Retinal pigment epithelial cell (primary cell): Measurements from ENCODE around the gene YTHDC1.

Source experiments
- DNase-seq: peaks from one replicate; pipeline ENCODE4 v3.0.0-alpha.2; 2010; ENCODE audit warnings: low read depth
- H3K4me3 ChIP-seq: 2 replicates; pipeline ENCODE4 v1.5.1; 2011; ENCODE audit warnings: mild to moderate bottlenecking, low read length, control low read depth, moderate library complexity
- TF ChIP-seq, protein P1 (sequence below): conservative IDR thresholded peaks from 2 replicates; pipeline ENCODE4 v1.5.1; 2011; ENCODE audit warnings: low read depth, low read length, control low read depth, inconsistent platforms

The YTHDC1 gene

DNA sequence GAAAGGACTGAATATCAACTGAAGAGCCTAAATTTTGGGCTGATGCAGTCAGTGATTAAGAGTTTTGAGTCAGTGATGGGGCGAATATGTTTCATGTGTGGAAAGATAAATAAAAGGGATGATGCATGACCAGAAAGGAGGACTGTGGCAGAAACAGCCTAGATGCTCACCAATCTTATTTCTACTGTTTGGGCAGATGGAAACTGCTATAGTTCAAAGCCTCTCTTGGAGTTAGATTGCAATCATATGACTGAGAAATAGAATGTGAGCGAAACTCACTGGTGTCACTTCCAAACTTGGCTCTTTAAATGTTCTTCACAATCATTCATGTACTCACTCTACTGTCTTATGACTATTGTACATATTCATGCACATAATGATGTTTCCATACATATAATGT, 35.4 kb upstream of the YTHDC1 start:
- no peak overlapping the region for H3K4me3 ChIP-seq
- TF ChIP-seq, protein P1, sequence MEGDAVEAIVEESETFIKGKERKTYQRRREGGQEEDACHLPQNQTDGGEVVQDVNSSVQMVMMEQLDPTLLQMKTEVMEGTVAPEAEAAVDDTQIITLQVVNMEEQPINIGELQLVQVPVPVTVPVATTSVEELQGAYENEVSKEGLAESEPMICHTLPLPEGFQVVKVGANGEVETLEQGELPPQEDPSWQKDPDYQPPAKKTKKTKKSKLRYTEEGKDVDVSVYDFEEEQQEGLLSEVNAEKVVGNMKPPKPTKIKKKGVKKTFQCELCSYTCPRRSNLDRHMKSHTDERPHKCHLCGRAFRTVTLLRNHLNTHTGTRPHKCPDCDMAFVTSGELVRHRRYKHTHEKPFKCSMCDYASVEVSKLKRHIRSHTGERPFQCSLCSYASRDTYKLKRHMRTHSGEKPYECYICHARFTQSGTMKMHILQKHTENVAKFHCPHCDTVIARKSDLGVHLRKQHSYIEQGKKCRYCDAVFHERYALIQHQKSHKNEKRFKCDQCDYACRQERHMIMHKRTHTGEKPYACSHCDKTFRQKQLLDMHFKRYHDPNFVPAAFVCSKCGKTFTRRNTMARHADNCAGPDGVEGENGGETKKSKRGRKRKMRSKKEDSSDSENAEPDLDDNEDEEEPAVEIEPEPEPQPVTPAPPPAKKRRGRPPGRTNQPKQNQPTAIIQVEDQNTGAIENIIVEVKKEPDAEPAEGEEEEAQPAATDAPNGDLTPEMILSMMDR = no peak
- DNase-seq = no peak

DNA sequence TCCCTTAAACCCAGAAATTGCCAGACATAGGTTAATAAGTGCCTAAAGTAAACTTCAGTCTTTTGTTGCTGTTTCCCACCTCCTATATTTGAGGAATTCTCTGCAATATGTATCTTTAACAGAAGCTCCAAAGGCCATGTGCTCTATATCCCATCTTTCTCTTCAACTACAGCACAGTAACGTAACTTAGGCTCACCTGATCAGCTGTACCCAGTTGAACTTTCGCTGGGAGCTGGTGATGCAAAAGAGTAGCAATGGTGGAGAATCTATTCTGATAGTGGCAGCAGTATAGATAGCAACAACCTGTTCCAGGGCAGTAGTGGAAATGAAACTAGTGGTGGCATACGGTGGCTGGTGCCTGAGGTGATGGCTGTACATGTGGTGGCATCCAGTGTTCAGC, 33.2 kb upstream of the YTHDC1 start:
- TF ChIP-seq, protein P1 = no peak
- no peak for DNase-seq
- H3K4me3 ChIP-seq = no peak overlapping the region

DNA sequence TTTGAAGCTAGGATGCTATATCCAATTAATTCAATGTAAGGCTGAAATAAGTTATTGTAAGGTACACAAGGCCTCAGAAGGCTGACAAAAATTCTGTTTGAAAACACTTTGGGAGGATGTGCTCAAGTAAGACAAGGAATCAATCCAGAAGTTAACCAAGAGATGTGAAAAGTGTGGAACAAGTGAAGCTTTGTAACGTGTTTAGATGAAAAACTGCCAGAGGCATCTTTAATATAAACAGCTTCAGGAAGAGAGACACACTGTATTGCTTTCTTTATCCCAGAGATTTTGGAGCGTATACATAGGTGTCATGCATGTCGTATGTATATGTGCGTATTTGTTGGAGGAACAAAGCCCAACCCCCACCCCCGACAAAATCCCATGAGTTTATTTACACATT, 28.3 kb upstream of the YTHDC1 start:
- TF ChIP-seq, protein P1 = no peak
- no peak overlapping the region for H3K4me3 ChIP-seq
- DNase-seq = no peak

DNA sequence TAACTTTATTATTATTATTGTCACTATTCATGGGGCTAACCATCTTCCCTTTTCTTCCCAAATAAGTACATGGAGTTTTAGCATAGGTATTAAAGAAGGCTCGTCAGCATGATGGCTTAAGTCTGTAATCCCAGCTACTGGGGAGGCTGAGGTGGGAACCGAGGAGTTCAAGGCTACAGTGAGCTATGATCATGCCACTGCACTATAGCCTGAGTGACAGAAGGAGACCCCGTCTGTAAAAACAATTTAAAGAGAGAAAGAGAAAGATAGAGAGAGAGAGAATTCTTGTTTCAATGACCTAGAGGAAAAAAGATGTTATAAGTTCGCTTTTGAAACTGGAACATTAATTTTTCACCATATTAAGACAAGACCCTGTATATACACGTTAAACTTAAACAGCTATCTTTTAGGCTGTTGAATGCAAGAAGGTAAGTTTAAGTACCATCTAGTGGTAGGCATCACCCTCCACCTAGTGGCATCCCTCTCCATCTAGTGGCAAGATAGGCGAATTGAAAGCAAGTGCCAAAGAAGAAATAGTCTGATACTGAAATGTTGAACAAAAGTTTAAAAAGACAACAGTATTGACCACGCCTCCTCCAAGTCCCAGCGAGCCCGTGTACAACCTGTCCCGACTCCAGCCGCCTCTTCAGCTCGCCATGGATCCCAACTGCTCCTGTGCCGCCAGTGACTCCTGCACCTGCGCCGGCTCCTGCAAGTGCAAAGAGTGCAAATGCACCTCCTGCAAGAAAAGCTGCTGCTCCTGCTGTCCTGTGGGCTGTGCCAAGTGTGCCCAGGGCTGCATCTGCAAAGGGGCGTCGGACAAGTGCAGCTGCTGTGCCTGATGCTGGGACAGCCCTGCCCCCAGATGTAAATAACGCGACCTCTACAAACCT, 26.0 kb upstream of the YTHDC1 start:
- TF ChIP-seq, protein P1 = peak; percentile 96
- H3K4me3 ChIP-seq = peak overlapping the region; percentile 47
- DNase-seq = peak; percentile 23

DNA sequence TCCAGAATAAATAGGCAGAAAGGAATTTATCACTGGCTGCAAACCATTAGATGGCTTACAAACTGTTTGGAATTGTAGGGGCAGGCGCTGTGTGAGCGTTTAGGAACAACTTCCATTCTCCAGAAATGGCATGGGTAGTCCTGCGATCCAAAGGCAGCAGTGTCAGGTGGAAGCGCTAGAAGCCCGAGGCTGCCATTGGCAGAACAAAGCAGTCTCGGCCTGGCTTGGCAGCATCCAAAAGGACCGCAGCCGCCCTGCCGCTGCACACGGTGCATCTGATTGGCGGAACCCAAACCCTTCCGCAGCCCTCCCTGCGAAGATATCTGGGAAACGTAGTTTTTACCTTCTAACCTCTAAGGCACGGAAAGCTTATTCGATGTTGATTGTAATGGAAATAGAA, 23.6 kb upstream of the YTHDC1 start:
- H3K4me3 ChIP-seq = peak overlapping the region; percentile 52
- DNase-seq = peak; percentile 66
- TF ChIP-seq, protein P1 = no peak

DNA sequence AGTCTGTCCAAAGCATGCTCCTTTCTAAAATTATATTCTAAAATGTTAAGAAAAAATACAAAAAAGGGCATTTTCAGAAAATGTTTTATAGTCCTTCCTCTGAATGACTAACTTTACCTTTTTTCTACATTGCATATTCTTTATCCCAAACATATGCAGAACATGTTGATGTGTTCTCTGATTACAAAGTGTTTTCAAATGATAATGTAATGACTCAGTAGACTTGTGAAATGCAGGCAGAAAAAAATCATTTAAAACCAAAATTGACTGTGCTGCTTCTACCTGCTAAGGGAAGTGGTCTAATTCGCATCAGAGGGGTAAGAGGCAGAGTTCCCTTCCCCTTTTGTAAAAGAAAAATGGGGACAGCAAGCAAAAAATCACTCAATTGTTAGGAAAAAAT, 22.7 kb upstream of the YTHDC1 start:
- TF ChIP-seq, protein P1 = no peak

DNA sequence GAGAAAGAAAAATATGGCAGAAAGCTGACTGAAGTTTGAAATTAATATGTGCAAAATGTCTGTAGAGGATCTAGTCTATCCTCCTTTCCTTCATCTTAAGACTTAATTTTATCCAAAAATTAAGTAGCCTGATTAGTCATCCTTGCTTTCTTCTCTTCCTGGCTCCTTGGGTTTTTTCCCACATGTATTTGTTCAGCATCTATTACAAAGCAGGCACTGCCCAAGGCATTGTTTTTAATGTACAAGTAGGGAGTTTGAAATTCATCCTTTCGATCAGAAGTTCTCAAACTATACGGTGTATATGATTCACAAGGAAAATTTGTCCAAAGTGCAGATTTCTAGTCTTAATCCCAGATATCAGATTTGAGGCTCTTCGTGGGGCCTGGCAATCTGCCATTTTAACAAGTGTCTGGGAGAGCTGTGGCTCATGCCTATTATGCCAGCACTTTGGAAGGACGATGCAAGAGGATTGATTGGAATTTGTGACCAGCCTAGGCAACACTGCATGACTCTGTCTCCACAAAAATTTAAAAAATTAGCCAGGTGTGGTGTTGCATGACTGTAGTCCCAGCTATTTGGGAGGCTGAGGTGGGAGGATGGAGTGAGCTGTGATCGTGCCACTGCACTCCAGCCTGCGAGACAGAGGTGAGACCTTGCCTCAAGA, 19.4 kb upstream of the YTHDC1 start:
- no peak overlapping the region for H3K4me3 ChIP-seq
- DNase-seq = no peak
- TF ChIP-seq, protein P1 = no peak

More for the DNA sequence above, 22.7 kb upstream of the YTHDC1 start:
- no peak for DNase-seq
- H3K4me3 ChIP-seq = no peak overlapping the region
